Measurements from ENCODE around the gene MAN2C1. TPM values are rescaled to one million over a fixed set of nuclear protein-coding genes. Genes with fewer than 3 reads are reported as not detected.

Gene MAN2C1
- total and polyA plus RNA-seq, 9 donors: 48.9 to 277 (median 223) TPM

GRCh38 chr15:75363786-75364185 is 4.6 kb downstream of the MAN2C1 start:
- 81 to 90% (median 86%) methylated on average over 9 of the region's 9 CpGs for WGBS, 3 donors
- Histone ChIP-seq H3K27me3 (no peaks in the 10 kb centered on the region), H3K4me3 (no peak overlapping the region), H3K9me3 (no peaks in the 10 kb centered on the region), H3K36me3 (no peaks in the 10 kb centered on the region), H3K4me1 (ENCODE audit: insufficient read depth) (peaks cover 4% of the 10 kb centered on the region), H3K27ac (no peak overlapping the region)
- DNase-seq: no peak
- TF ChIP-seq POLR2A (IDR thresholded peaks at IDR 0.05) (no peak), EP300 (IDR thresholded peaks at IDR 0.05) (no peak)
- TF ChIP-seq, protein P1, sequence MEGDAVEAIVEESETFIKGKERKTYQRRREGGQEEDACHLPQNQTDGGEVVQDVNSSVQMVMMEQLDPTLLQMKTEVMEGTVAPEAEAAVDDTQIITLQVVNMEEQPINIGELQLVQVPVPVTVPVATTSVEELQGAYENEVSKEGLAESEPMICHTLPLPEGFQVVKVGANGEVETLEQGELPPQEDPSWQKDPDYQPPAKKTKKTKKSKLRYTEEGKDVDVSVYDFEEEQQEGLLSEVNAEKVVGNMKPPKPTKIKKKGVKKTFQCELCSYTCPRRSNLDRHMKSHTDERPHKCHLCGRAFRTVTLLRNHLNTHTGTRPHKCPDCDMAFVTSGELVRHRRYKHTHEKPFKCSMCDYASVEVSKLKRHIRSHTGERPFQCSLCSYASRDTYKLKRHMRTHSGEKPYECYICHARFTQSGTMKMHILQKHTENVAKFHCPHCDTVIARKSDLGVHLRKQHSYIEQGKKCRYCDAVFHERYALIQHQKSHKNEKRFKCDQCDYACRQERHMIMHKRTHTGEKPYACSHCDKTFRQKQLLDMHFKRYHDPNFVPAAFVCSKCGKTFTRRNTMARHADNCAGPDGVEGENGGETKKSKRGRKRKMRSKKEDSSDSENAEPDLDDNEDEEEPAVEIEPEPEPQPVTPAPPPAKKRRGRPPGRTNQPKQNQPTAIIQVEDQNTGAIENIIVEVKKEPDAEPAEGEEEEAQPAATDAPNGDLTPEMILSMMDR (IDR thresholded peaks at IDR 0.05): no peak
- intact Hi-C loops (cut with DNase I): loop anchor here in 2 of 4 donors (10.0 kb wide), 2 partner anchors 261 to 331 kb away; partner anchors contain the start of gene SNUPN (in 1 of the 2)

GRCh38 chr15:75362642-75363249 is 5.7 kb downstream of the MAN2C1 start:
- Histone ChIP-seq H3K27ac (no peak overlapping the region), H3K9me3 (no peaks in the 10 kb centered on the region), H3K36me3 (no peaks in the 10 kb centered on the region), H3K4me1 (ENCODE audit: insufficient read depth) (peaks cover 4% of the 10 kb centered on the region), H3K27me3 (no peaks in the 10 kb centered on the region), H3K4me3 (no peak overlapping the region)
- no peak for DNase-seq
- intact Hi-C loops (cut with DNase I): loop anchor here in 2 of 4 donors (10.0 kb wide), 2 partner anchors 262 to 332 kb away; partner anchors contain the start of gene SNUPN (in 1 of the 2)
- WGBS, 3 donors: 79 to 93% (median 81%) methylated on average over 7 of the region's 7 CpGs
- TF ChIP-seq EP300 (IDR thresholded peaks at IDR 0.05) (no peak), POLR2A (IDR thresholded peaks at IDR 0.05) (no peak)
- TF ChIP-seq, protein P1 (IDR thresholded peaks at IDR 0.05): no peak

DNA sequence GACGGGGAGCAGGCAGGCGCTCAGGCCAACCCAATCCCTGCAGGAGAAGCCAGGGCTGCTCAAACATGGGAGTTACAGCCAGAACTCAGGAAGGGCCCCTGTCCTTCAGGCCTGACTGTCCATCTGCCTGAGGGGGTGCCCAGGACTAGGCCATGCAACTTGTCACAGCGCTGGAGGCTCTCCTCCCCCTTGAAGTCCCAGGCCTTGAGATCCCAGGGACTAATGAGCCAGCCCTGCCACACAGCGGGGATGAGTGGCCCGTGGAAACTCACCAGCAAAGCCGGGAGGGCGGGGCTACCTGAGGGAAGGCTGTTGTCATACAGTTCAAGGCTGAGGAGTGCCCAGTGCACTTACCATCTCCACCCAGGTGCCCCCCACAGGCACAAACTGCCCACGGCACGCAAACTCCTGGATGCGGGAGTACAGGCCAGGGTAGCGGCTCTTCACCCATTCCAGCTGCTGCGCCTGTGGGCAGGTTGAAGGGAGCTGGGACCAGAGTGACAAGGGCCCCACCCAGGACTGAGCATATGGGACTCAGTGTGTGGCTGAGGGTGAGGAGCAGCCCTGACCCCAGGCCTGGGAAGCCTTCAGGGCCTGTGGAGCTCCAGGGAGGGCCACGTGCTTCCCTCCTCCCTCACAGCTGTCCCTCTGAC is 6.3 kb downstream of the MAN2C1 start:
- TF ChIP-seq POLR2A (IDR thresholded peaks at IDR 0.05): no peak
- TF ChIP-seq, protein P1 (IDR thresholded peaks at IDR 0.05): no peak
- no peak for TF ChIP-seq EP300 (IDR thresholded peaks at IDR 0.05)
- Histone ChIP-seq H3K27me3 (no peaks in the 10 kb centered on the region), H3K4me1 (ENCODE audit: insufficient read depth) (no peaks in the 10 kb centered on the region), H3K9me3 (no peaks in the 10 kb centered on the region), H3K27ac (no peak overlapping the region), H3K4me3 (no peak overlapping the region), H3K36me3 (no peaks in the 10 kb centered on the region)
- intact Hi-C loops (cut with DNase I): loop anchor here in 2 of 4 donors (10.0 kb wide), 2 partner anchors 263 to 333 kb away; partner anchors contain the start of gene SNUPN (in 1 of the 2)
- no peak for DNase-seq
- 85 to 87% (median 87%) methylated on average over 13 of the region's 13 CpGs for WGBS, 3 donors

GRCh38 chr15:75361361-75361988 is 6.9 kb downstream of the MAN2C1 start:
- no peak for DNase-seq

More at GRCh38 chr15:75361361-75361988, 6.9 kb downstream of the MAN2C1 start:
- WGBS, 3 donors: 88 to 89% (median 89%) methylated on average over 10 of the region's 10 CpGs
- Histone ChIP-seq H3K27me3 (no peaks in the 10 kb centered on the region), H3K4me1 (ENCODE audit: insufficient read depth) (no peaks in the 10 kb centered on the region), H3K27ac (no peak overlapping the region), H3K9me3 (no peaks in the 10 kb centered on the region), H3K4me3 (no peak overlapping the region), H3K36me3 (no peaks in the 10 kb centered on the region)
- intact Hi-C loops (cut with DNase I): loop anchor here in 2 of 4 donors (10.0 kb wide), 2 partner anchors 263 to 333 kb away; partner anchors contain the start of gene SNUPN (in 1 of the 2)
- TF ChIP-seq, protein P1 (IDR thresholded peaks at IDR 0.05): no peak
- TF ChIP-seq POLR2A (IDR thresholded peaks at IDR 0.05) (no peak), EP300 (IDR thresholded peaks at IDR 0.05) (no peak)
